Epidermal melanocyte (primary cell): ENCODE measurements around the gene ECHDC3.

Experiments
- DNase-seq: peaks from one replicate; pipeline ENCODE4 v3.0.0; 2011; ENCODE audit warnings: low spot score; ENCODE audit not compliant: insufficient read length

The ECHDC3 gene

GRCh38 chr10:11810973-11811372 is 68.8 kb downstream of the ECHDC3 start:
- no peak for DNase-seq

GRCh38 chr10:11813177-11813576 is 71.0 kb downstream of the ECHDC3 start:
- DNase-seq = no peak
